Mucosa of rectum (tissue), 2 donors: ENCODE data around the gene EPOP.
"Not testable (repeated sequence)": the region's sequence is repeated elsewhere in the genome, so short reads cannot be mapped to it uniquely, and the experiment has no call there.

ENCODE experiments used
- H3K27ac ChIP-seq, 2 donors: one replicate each; pipeline ENCODE4 v1.7.0; 2013; ENCODE audit warnings: inconsistent platforms in 2 of 2, low read depth in 2 of 2, low read length in 2 of 2
- H3K27me3 ChIP-seq, 2 donors: one replicate each; pipeline ENCODE4 v1.7.0; 2013; ENCODE audit warnings: low read length in 2 of 2; ENCODE audit not compliant: control insufficient read depth in 2 of 2, insufficient read depth in 2 of 2
- H3K36me3 ChIP-seq, 2 donors: one replicate each; pipeline ENCODE4 v1.7.0; 2013; ENCODE audit warnings: low read length in 2 of 2; ENCODE audit not compliant: control insufficient read depth in 2 of 2, insufficient read depth in 2 of 2
- H3K4me1 ChIP-seq, 2 donors: one replicate each; pipeline ENCODE4 v1.7.0; 2013; ENCODE audit warnings: low read length in 2 of 2, mild to moderate bottlenecking in 1 of 2; ENCODE audit not compliant: control insufficient read depth in 2 of 2, insufficient read depth in 2 of 2
- H3K4me3 ChIP-seq, 2 donors: one replicate each; pipeline ENCODE4 v1.7.0; 2013; ENCODE audit warnings: low read length in 2 of 2
- H3K9ac ChIP-seq, 2 donors: one replicate each; pipeline ENCODE4 v1.7.0; 2013; ENCODE audit warnings: low read length in 2 of 2, low read depth in 1 of 2, mild to moderate bottlenecking in 1 of 2
- H3K9me3 ChIP-seq, 2 donors: one replicate each; pipeline ENCODE4 v1.7.0; 2013; ENCODE audit warnings: low read length in 2 of 2; ENCODE audit not compliant: control insufficient read depth in 2 of 2
- donor health status: healthy.
- donor health status: Normal muscosa, but diverticular disease.

Gene EPOP

DNA sequence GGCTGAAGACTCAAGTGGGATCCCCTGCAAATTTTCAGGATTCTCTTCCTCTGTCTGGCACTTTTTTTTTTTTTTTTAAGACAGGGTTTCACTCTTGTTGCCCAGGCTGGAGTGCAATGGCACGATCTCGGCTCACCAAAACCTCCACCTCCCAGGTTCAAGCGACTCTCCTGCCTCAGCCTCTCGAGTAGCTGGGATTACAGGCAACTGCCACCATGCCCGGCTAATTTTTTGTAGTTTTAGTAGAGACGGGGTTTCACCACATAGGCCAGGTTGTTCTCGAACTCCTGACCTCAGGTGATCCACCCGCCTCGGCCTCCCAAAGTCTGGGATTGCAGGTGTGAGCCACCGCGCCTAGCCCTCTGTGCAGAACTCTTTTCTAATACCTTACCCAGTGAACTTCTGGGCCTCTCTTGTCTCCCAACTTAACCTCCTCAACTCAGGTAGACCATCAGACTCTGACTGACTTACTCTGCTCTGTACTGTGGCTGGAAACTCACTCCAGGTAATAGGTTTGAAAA, 24.0 kb downstream of the EPOP start:
- H3K9ac ChIP-seq, H3K36me3 ChIP-seq: not testable (repeated sequence)

DNA sequence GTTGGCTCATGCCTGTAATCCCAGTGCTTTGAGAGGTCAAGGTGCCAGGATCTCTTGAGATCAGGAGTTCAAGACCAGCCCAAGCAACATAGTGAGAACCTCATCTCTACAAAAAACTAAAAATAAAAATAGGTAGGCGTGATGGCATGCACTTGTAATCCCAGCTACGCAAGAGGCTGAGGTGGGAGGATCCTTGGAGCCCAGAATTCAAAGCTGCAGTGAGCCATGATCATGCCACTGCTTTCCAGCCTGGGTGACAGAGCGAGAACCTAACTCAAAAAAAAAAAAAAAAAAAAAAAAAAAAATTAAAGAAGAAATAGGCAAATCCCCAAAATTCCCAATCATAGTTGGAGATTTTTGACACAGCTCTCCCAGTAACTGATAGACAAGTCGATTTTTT, 36.8 kb downstream of the EPOP start:
- Histone ChIP-seq H3K4me1 (no peaks in the 10 kb centered on the region), H3K27ac (no peak overlapping the region), H3K27me3 (no peaks in the 10 kb centered on the region), H3K9ac (no peak overlapping the region), H3K4me3 (no peak overlapping the region), H3K36me3 (no peaks in the 10 kb centered on the region), H3K9me3 (no peaks in the 10 kb centered on the region)

More for the DNA sequence above, 24.0 kb downstream of the EPOP start:
- not testable (repeated sequence) for H3K4me3 ChIP-seq, H3K9me3 ChIP-seq, H3K4me1 ChIP-seq, H3K27ac ChIP-seq
- peaks cover 0 to 13% of the 10 kb centered on the region in 2 donors for H3K27me3 ChIP-seq

DNA sequence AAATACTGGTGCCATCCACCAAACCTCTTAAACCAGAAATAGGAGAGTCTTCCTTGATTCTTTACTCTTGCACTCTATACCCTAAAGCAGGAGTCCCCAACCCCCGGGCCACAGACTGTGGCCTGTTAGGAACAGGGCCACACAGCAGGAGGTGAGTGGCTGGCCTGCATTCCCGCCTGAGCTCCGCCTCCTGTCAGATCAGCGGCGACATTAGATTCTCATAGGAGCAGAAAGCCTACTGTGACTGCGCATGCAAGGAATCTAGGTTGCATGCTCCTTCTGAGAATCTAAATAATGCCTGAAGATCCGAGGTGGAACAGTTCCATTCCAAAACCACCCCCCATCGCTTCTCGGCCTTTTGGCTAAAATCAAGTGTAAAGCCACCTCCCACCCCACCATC, 38.7 kb downstream of the EPOP start:
- no peaks in the 10 kb centered on the region for H3K36me3 ChIP-seq
- H3K27ac ChIP-seq = no peak overlapping the region
- no peaks in the 10 kb centered on the region for H3K9me3 ChIP-seq
- H3K27me3 ChIP-seq = no peaks in the 10 kb centered on the region
- H3K9ac ChIP-seq = no peak overlapping the region
- H3K4me3 ChIP-seq = no peak overlapping the region
- no peaks in the 10 kb centered on the region for H3K4me1 ChIP-seq

DNA sequence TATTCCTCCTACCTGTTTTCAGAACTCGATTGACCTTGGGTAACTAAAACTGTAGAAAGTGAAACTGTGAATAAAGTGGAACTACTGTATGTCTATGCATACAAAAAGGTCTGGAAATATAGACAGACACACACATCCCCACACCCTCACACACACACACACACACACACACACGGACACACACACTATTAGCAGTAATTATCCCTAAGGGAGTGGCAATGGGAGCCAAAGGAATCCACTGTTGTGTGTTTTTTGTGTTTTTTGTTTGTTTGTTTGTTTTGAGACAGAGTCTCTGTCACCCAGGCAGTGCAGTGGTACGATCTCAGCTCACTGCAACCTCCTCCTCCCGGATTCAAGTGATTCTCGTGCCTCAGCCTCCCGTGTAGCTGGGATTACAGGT, 42.4 kb downstream of the EPOP start:
- no peaks in the 10 kb centered on the region for H3K36me3 ChIP-seq
- H3K9ac ChIP-seq = no peak overlapping the region
- H3K27me3 ChIP-seq = peaks cover 0 to 3% of the 10 kb centered on the region in 2 donors
- no peaks in the 10 kb centered on the region for H3K9me3 ChIP-seq
- no peaks in the 10 kb centered on the region for H3K4me1 ChIP-seq
- H3K4me3 ChIP-seq = no peak overlapping the region
- no peak overlapping the region for H3K27ac ChIP-seq

DNA sequence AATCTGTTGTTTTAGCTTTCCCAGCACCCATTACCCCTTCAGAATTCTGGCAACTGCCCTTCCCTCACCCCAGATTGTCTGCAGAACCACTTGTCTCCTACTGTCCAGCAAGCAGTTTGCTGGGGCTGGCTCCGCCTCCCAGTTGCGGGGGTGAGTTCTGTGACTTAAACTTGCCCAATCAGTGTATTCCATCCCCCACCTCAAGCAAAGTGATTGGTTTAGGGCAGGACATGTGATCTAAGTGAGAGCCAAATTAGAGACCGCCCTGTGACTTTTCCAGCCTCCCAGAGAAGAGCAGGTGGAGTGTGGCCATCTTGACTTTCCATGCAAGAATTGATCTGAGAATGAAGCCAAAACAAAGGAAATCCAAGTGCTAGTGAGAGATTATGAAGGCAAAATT, 46.3 kb downstream of the EPOP start:
- no peaks in the 10 kb centered on the region for H3K9me3 ChIP-seq
- peaks cover 0 to 3% of the 10 kb centered on the region in 2 donors for H3K27me3 ChIP-seq
- H3K9ac ChIP-seq = no peak overlapping the region
- no peaks in the 10 kb centered on the region for H3K4me1 ChIP-seq
- no peak overlapping the region for H3K4me3 ChIP-seq
- H3K27ac ChIP-seq = no peak overlapping the region
- H3K36me3 ChIP-seq = no peaks in the 10 kb centered on the region

DNA sequence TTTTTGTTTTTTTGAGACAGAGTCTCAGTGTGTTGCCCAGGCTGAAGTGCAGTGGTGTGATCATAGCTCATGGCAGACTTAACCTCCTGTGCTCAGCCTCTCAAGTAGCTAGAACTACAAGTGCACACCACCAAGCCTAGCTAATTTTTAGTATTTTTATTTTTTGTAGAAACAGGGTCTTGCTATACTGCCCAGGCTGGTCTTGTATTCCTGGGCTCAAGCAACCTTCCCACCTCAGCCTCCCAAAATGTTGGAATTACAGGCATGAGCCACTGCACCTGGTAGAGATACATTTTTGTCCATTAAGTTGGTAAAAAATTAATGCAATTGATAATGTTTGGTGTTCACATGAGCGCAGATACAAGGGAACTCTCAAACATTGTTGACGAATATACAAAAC, 46.8 kb downstream of the EPOP start:
- Histone ChIP-seq H3K9ac (no peak overlapping the region), H3K9me3 (no peaks in the 10 kb centered on the region), H3K27me3 (peaks cover 0 to 3% of the 10 kb centered on the region in 2 donors), H3K4me3 (no peak overlapping the region), H3K36me3 (no peaks in the 10 kb centered on the region), H3K27ac (no peak overlapping the region), H3K4me1 (no peaks in the 10 kb centered on the region)

DNA sequence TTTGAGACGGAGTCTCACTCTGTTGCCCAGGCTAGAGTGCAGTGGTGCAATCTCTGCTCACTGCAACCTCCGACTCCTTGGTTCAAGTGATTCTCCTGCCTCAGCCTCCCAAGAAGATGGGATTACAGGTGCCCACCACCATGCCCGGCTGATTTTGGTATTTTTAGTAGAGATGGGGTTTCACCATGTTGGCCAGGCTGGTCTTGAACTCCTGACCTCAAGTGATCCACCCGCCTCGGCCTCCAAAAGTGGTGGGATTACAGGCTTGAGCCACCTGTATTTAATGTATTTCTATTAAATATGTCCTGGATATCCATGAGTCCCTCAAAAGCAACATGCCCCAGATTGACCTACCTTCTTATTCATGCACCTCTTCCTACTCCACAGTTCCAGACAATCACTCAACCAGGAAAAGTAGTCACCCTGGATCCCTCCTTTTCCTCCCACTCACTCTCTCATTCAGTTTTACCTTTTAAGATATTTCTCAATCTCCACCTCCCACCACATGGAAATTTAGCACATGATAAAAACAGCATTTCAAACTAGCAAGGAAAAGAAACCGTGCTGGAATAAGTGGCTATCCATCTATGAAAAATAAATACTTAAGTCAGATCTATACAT, 48.0 kb downstream of the EPOP start:
- not testable (repeated sequence) for H3K9me3 ChIP-seq, H3K36me3 ChIP-seq, H3K4me1 ChIP-seq

DNA sequence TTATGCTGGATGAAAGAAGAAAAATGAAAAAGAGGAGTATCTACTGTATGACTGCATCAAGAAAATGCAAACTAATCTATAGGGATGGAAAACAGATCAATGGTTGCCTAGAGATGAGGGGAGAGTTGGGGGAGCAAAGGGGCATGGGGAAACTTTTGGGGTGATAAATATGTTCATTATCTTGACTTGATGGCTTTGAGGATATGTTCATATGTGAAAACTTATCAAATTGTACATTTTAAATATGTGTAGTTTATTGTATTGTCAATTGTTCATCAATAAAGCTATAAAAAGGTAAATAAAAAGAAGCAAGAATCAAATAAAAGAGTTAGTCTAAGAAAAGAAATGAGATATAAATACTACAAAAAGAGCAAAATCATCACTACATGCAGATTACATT, 49.3 kb downstream of the EPOP start:
- Histone ChIP-seq H3K36me3 (no peaks in the 10 kb centered on the region), H3K4me1 (no peaks in the 10 kb centered on the region), H3K27me3 (peaks cover 0 to 5% of the 10 kb centered on the region in 2 donors), H3K27ac (no peak overlapping the region), H3K9ac (no peak overlapping the region), H3K9me3 (no peaks in the 10 kb centered on the region), H3K4me3 (no peak overlapping the region)

More for the DNA sequence above, 48.0 kb downstream of the EPOP start:
- not testable (repeated sequence) for H3K4me3 ChIP-seq, H3K9ac ChIP-seq, H3K27ac ChIP-seq, H3K27me3 ChIP-seq

DNA sequence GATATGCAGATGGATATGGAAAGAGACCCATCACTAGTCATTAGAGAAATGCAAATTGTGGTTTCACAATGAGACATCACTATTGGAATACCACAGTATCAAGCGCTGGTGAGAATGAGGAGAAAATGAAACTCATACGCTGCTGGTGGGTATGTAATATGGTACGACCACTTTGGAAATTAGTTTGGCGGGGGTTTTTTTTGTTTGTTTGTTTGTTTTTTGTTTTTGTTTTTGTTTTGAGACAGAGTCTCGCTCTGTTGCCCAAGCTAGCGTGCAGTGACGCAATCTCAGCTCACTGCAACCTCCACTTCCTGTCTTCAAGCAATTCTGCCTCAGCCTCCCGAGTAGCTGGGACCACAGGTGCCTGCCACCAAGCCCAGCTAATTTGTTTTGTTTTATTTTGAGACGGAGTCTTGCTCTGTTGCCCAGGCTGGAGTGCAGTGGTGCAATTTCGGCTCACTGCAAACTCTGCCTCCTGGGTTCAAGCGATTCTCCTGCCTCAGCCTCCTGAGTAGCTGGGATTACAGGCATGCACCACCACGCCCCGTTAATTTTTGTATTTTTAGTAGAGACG, 49.9 kb downstream of the EPOP start:
- not testable (repeated sequence) for H3K9me3 ChIP-seq, H3K27ac ChIP-seq, H3K9ac ChIP-seq, H3K36me3 ChIP-seq, H3K4me3 ChIP-seq, H3K4me1 ChIP-seq
- peaks cover 1 to 12% of the 10 kb centered on the region in 2 donors for H3K27me3 ChIP-seq
